ENCODE results near the gene CLCN5. TPM values are rescaled to one million over a fixed set of nuclear protein-coding genes. Genes with fewer than 3 reads are reported as not detected.

The CLCN5 gene
- total RNA-seq, 1 donor from 2014 or later, result 13.1 TPM

DNA sequence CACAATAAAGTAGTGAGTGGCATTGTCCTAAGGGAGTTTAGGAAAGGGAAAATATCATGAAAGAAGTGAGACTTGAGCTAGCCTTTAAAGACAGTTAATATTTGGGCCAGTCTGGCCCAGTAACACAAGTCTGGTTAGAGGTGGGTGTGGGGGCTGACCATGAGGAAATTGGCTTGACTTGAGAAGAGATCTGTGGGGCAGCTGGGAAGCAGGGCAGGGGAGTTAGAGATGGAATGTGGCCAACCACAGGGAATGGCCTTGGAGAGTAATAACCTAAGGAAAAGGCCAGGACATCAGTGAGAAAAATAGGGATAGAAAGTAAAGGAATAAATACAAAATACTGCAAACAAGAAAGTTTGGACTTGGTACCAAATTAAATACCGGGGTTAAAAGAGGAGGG lies 71.3 kb downstream of the CLCN5 start:
- no peaks in the 10 kb centered on the region for H3K27me3 Mint-ChIP-seq (ENCODE audit: unreplicated experiment)
- no peak for DNase-seq (ENCODE audit: extremely low spot score, unreplicated experiment)
- peaks cover 16% of the 10 kb centered on the region for H3K9me3 Mint-ChIP-seq (ENCODE audit: unreplicated experiment)
- H3K27ac Mint-ChIP-seq (ENCODE audit: unreplicated experiment), result no peak overlapping the region
- no peak overlapping the region for H3K4me3 Mint-ChIP-seq (ENCODE audit: unreplicated experiment)
- H3K4me1 Mint-ChIP-seq (ENCODE audit: unreplicated experiment), result peaks cover 4% of the 10 kb centered on the region
- H3K36me3 Mint-ChIP-seq (ENCODE audit: unreplicated experiment), result no peaks in the 10 kb centered on the region
- no peak for TF ChIP-seq CTCF (IDR thresholded peaks at IDR 0.05)

DNA sequence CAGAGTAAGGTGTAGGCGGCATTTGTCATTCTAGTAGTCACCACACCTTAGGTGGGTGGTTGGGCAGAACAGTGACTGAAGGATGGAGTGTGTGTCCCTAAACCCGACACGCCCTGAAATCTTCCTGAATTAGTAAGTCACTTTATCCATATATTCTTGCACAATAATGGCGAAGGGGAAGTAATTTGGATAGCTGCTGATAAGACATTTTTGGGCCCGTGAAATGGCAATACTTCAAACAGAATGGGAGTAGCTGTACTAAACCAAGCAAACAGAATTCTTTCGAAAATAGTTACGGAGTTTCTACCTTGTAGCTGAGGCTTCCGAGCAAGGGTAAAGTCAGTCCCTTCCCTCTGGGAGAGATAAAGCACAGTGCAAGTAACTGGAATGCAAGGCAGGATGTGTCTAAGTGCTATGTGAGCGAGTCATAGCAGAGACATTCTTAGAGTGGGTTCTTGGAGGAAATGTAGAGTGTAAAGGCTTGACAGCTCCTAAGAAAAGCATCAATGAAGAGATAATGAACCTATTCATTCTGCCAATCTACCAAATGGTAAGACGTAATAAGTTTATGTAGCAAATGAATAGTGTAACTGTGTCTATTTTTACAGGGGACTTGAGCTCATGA lies 72.8 kb downstream of the CLCN5 start:
- H3K9me3 Mint-ChIP-seq (ENCODE audit: unreplicated experiment), result peaks cover 16% of the 10 kb centered on the region

GRCh38 chrX:49995795-49996455 lies 73.5 kb downstream of the CLCN5 start:
- no peak for TF ChIP-seq CTCF (IDR thresholded peaks at IDR 0.05)
- H3K4me3 Mint-ChIP-seq (ENCODE audit: unreplicated experiment), result no peak overlapping the region
- no peaks in the 10 kb centered on the region for H3K27me3 Mint-ChIP-seq (ENCODE audit: unreplicated experiment)
- H3K4me1 Mint-ChIP-seq (ENCODE audit: unreplicated experiment), result peaks cover 4% of the 10 kb centered on the region
- DNase-seq (ENCODE audit: extremely low spot score, unreplicated experiment), result no peak
- H3K9me3 Mint-ChIP-seq (ENCODE audit: unreplicated experiment), result peaks cover 12% of the 10 kb centered on the region
- H3K27ac Mint-ChIP-seq (ENCODE audit: unreplicated experiment), result no peak overlapping the region
- H3K36me3 Mint-ChIP-seq (ENCODE audit: unreplicated experiment), result no peaks in the 10 kb centered on the region

More for the DNA sequence above, 72.8 kb downstream of the CLCN5 start:
- Mint-ChIP-seq H3K27me3 (ENCODE audit: unreplicated experiment) (no peaks in the 10 kb centered on the region), H3K4me1 (ENCODE audit: unreplicated experiment) (peaks cover 4% of the 10 kb centered on the region), H3K36me3 (ENCODE audit: unreplicated experiment) (no peaks in the 10 kb centered on the region), H3K4me3 (ENCODE audit: unreplicated experiment) (no peak overlapping the region), H3K27ac (ENCODE audit: unreplicated experiment) (no peak overlapping the region)
- no peak for TF ChIP-seq CTCF (IDR thresholded peaks at IDR 0.05)
- DNase-seq (ENCODE audit: extremely low spot score, unreplicated experiment), result no peak

DNA sequence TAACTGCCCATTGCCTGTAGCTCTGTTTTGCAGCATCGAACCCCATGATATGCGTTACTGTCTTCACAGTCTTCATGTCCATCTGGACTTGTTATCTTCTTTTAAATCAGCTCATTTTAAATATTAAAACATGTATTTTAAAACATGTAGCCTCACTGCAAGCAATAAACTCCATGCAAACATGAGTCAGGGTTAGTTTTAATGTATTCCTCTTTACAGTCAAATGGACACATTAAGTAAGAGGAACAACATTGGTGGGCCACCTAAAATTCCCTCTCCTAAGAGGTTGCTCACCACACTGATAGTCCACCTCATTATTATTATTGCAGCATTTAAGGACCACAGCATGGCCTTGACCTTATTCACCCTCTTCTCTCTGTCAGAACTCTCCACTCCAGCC lies 74.1 kb downstream of the CLCN5 start:
- Mint-ChIP-seq H3K9me3 (ENCODE audit: unreplicated experiment) (peaks cover 7% of the 10 kb centered on the region), H3K4me3 (ENCODE audit: unreplicated experiment) (no peak overlapping the region), H3K27ac (ENCODE audit: unreplicated experiment) (no peak overlapping the region), H3K4me1 (ENCODE audit: unreplicated experiment) (peaks cover 4% of the 10 kb centered on the region), H3K36me3 (ENCODE audit: unreplicated experiment) (no peaks in the 10 kb centered on the region), H3K27me3 (ENCODE audit: unreplicated experiment) (no peaks in the 10 kb centered on the region)
- DNase-seq (ENCODE audit: extremely low spot score, unreplicated experiment), result no peak
- TF ChIP-seq CTCF (IDR thresholded peaks at IDR 0.05), result no peak

DNA sequence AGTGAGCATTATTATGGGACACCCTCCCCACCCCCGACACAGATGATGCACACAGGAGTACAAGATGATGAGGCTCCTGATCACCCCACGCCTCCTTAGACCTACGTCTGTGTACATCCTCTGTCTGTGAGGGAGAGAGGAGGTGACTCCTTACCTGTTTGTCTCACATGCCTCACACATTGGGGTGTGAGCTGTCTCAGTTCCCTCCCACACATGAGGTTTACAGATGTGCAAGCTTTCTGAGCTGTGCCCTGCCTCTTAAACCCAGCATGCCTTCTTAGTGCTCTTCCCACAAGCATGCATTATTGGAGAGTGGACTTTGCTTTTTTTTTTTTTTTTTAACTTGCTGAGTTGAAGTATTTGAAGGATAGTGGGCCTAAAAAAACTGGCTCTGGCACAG lies 76.7 kb downstream of the CLCN5 start:
- Mint-ChIP-seq H3K36me3 (ENCODE audit: unreplicated experiment) (no peaks in the 10 kb centered on the region), H3K9me3 (ENCODE audit: unreplicated experiment) (peaks cover 6% of the 10 kb centered on the region), H3K27ac (ENCODE audit: unreplicated experiment) (no peak overlapping the region), H3K27me3 (ENCODE audit: unreplicated experiment) (no peaks in the 10 kb centered on the region), H3K4me3 (ENCODE audit: unreplicated experiment) (no peak overlapping the region), H3K4me1 (ENCODE audit: unreplicated experiment) (peaks cover 4% of the 10 kb centered on the region)
- no peak for DNase-seq (ENCODE audit: extremely low spot score, unreplicated experiment)
- TF ChIP-seq CTCF (IDR thresholded peaks at IDR 0.05), result no peak
